Uterus (tissue), 2 donors: ENCODE data around the gene PIK3R6.

Source experiments
- CTCF ChIP-seq, 4 experiments: fragments of 200-600 bp in 2 of 4; fragments of 450-650 bp in 2 of 4; sonication (generic) in 2 of 4; IDR thresholded peaks; one replicate each; pipeline ENCODE4 v1.5.1; 2016 to 2019; ENCODE audit warnings: antibody characterized with exemption in 4 of 4, mild to moderate bottlenecking in 2 of 4, moderate library complexity in 1 of 4
- POLR2A ChIP-seq, 2 donors: fragments of 450-650 bp; IDR thresholded peaks; one replicate each; pipeline ENCODE4 v1.6.1; 2016; ENCODE audit warnings: antibody characterized with exemption in 2 of 2, mild to moderate bottlenecking in 1 of 2, moderate library complexity in 1 of 2

DNA sequence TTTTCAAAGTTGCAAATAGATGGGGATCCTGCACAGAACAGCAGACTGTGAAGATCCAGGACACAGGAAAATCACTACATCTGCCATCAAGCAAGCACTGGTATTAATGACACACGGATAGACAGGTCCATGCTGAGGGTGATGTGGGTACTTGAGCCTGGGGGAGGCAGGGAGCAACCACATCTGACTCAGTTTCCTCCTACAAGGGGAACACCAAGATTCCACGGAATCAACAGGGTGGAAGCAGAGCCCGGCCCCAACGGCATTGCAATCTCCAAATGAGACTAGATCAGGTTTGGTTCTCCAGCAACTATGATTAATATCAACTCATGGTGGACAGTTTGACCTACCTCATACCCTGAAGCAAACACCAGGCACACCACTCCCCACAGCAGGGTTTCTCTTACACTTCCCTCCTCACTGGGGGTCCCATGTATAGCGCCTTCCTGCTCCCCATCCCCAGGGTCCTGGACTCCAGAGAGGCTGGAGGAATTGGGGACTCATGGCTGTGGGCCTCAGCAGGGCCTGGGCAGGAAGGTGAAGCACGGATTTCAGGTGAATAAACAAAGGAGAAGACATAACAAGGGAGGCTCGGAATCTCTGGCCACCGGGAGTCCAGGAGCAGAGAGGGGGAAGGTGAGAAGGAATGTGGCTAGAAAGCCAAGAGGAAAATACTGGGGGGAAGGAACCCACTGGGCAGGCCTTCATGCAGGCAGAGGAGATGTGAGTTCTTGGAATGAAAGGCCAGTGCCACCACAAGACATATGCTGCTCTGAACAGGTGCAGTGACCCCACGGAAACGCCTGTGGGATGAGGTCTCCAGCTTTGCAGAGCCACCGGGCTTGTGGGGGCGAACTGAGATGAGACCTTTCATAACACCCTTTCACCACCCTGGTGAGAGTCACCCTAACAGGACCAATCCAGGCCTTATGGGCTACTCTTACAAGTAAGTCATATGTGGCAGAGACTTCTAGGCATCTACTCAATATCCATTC lies 29.5 kb upstream of the PIK3R6 start:
- TF ChIP-seq CTCF (IDR thresholded peaks at IDR 0.05), result no peak
- TF ChIP-seq POLR2A (IDR thresholded peaks at IDR 0.05), result no peak
